ENCODE measurements around the gene MRPS6.
A peak's percentile ranks its signal among the peaks of the same experiment; 100 is the strongest.

DNA sequence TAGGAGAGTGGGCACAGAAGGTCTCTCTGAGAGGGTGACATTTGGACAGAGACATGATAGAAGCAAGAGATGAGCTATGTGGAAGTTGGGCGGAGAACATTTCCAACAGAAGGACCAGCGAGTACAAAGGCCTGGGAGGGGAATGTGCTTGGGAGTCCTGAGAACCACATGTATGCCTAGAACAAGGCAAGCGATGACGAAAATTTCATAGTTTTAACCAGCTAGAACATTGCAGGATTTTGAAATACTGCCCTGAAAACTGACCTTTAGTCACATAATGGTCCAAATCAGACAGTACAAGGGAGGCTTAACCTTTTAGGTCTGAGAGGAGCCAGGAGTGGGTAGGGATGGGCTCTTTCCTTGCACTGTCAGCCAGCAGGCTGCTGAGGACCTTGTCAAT is 68.0 kb downstream of the MRPS6 start:
- TF ChIP-seq, protein P1, sequence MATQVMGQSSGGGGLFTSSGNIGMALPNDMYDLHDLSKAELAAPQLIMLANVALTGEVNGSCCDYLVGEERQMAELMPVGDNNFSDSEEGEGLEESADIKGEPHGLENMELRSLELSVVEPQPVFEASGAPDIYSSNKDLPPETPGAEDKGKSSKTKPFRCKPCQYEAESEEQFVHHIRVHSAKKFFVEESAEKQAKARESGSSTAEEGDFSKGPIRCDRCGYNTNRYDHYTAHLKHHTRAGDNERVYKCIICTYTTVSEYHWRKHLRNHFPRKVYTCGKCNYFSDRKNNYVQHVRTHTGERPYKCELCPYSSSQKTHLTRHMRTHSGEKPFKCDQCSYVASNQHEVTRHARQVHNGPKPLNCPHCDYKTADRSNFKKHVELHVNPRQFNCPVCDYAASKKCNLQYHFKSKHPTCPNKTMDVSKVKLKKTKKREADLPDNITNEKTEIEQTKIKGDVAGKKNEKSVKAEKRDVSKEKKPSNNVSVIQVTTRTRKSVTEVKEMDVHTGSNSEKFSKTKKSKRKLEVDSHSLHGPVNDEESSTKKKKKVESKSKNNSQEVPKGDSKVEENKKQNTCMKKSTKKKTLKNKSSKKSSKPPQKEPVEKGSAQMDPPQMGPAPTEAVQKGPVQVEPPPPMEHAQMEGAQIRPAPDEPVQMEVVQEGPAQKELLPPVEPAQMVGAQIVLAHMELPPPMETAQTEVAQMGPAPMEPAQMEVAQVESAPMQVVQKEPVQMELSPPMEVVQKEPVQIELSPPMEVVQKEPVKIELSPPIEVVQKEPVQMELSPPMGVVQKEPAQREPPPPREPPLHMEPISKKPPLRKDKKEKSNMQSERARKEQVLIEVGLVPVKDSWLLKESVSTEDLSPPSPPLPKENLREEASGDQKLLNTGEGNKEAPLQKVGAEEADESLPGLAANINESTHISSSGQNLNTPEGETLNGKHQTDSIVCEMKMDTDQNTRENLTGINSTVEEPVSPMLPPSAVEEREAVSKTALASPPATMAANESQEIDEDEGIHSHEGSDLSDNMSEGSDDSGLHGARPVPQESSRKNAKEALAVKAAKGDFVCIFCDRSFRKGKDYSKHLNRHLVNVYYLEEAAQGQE (IDR thresholded peaks at IDR 0.05): peak; percentile 33
- TF ChIP-seq, protein P2, sequence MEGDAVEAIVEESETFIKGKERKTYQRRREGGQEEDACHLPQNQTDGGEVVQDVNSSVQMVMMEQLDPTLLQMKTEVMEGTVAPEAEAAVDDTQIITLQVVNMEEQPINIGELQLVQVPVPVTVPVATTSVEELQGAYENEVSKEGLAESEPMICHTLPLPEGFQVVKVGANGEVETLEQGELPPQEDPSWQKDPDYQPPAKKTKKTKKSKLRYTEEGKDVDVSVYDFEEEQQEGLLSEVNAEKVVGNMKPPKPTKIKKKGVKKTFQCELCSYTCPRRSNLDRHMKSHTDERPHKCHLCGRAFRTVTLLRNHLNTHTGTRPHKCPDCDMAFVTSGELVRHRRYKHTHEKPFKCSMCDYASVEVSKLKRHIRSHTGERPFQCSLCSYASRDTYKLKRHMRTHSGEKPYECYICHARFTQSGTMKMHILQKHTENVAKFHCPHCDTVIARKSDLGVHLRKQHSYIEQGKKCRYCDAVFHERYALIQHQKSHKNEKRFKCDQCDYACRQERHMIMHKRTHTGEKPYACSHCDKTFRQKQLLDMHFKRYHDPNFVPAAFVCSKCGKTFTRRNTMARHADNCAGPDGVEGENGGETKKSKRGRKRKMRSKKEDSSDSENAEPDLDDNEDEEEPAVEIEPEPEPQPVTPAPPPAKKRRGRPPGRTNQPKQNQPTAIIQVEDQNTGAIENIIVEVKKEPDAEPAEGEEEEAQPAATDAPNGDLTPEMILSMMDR (IDR thresholded peaks at IDR 0.05; ENCODE audit: low read depth, low read length, missing input control): no peak
- TF ChIP-seq HNF4G (IDR thresholded peaks at IDR 0.05): peak; percentile 55
- TF ChIP-seq RAD21 (IDR thresholded peaks at IDR 0.05): peak; percentile 34 to 44
- TF ChIP-seq EGR1 (IDR thresholded peaks at IDR 0.05; ENCODE audit: low read depth in 2 of 2): no peak
- no peak for TF ChIP-seq GABPA (IDR thresholded peaks at IDR 0.05 in 1 of 2, conservative IDR thresholded peaks at IDR 0.05 in 1 of 2)
- TF ChIP-seq, protein P3, sequence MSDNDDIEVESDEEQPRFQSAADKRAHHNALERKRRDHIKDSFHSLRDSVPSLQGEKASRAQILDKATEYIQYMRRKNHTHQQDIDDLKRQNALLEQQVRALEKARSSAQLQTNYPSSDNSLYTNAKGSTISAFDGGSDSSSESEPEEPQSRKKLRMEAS (IDR thresholded peaks at IDR 0.05): peak; percentile 74
- TF ChIP-seq, protein P4, sequence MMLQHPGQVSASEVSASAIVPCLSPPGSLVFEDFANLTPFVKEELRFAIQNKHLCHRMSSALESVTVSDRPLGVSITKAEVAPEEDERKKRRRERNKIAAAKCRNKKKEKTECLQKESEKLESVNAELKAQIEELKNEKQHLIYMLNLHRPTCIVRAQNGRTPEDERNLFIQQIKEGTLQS (IDR thresholded peaks at IDR 0.05): peak; percentile 63
- TF ChIP-seq TAF1 (conservative IDR thresholded peaks at IDR 0.05): no peak
- TF ChIP-seq SP1 (IDR thresholded peaks at IDR 0.05): peak; percentile 68

Measured in liver (tissue), 3 donors.